ENCODE results near the gene MS4A4E.
"Not testable (repeated sequence)": the region's sequence is repeated elsewhere in the genome, so short reads cannot be mapped to it uniquely, and the experiment has no call there.

Gene MS4A4E

DNA sequence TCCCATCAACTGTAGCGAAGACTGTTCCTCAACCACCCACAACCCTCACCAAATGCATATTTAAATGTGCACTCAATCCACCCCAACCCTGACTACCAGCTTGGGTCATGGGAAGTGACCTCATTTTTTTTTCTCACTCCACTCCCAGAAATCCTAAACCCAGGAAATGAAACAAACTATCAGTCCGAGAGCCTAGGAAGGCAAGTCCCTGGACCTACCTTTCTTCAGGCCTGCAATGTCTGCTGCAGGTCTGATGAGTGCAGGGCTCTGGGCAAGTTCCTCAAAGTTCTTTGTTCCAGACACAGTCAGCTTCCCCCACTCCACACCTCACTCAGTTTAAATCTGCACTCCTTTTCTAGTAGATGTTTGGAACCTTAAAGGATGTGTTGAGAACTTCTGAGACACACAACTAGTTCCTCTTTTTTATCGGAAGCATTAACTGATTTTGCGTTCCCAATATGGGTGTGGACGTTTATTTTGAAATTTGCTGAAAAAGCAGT is at the start of gene MS4A4E:
TSS of gene MS4A4E (minus strand) at position 398 of the 500 bp plus-strand sequence. CDS start 13,082 bp downstream, outside the sequence.
- DNase-seq = no peak

DNA sequence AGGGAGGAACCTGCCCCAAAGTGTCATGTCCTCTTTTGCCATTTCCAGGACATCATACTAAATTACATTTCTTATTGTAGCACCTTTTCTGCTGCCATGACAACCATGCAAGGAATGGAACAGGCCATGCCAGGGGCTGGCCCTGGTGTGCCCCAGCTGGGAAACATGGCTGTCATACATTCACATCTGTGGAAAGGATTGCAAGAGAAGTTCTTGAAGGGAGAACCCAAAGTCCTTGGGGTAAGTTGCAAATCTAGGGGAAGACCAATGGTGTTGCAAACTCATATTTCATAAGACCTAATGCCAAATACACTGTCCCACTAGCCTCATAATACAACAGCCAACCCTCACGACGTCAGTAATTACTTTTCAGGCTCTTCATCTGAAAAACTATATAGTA is 49.2 kb upstream of the MS4A4E start:
- DNase-seq = no peak

DNA sequence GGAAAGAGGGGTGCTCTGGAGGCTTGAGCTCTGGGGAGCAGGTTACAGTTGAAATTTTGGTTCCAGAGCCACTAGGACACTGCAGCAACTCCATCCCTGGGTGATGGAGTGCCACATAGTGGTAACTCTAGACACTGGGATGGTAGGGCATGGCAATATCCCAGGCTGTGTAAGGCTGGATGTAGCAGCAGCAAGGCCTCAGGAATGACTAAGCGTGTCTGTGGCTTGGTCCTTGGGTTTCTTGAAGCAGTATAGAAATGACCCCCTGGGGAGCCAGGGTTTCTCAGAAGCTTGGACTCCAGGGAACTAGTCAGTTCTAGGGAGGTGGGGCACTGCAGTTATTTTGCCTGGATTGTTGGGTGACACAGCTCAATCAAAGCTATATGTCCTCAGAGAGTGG is 45.6 kb upstream of the MS4A4E start:
- DNase-seq = no peak

DNA sequence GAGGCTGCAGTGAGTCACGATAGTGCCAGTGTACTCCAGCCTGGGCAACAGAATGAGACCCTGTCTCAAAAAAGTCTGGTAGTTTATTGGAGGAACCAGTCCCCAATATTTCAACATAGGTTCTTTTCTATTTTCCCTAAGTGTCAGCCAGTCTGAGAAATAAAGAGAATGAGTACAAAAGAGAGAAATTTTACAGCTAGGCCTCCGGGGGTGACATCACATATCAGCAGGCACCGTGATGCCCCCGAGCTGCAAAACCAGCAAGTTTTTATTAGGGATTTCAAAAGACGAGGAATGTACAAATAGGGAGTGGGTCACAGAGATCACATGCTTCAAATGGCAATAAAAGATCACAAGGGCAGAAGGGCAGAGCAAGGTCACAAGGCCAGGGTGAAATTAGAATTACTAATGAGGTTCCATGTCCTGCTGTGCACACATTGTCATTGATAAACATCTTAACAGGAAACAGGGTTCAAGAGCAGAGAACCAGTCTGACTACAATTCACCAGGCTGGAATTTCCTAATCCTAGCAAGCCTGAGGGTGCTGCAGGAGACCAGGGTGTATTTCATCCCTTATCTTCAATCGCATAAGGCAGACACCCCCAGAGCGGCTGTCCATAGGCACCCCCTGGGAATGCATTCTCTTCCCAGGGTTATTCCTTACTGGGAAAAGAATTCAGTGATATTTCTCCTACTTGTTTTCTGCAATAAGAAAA is 42.6 kb upstream of the MS4A4E start:
- DNase-seq = not testable (repeated sequence)

DNA sequence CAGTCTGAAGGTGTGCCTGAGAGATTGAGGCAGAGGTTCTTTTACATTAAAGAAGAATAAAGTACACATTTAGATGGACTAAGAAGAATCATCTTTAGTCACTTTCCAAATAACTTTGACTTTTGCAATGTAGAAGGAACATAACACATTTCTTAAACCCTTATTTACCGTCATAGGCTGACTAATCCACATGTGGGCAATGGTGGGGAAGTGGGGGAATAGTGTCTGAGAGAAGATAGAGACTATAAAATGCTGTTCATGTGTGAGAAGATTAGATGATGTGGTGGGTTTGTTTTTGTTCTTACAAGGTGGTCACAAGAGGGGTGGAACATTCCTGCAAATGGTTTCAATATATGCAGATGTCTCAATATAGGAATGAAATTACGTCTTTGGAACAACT is 39.3 kb upstream of the MS4A4E start:
- no peak for DNase-seq

DNA sequence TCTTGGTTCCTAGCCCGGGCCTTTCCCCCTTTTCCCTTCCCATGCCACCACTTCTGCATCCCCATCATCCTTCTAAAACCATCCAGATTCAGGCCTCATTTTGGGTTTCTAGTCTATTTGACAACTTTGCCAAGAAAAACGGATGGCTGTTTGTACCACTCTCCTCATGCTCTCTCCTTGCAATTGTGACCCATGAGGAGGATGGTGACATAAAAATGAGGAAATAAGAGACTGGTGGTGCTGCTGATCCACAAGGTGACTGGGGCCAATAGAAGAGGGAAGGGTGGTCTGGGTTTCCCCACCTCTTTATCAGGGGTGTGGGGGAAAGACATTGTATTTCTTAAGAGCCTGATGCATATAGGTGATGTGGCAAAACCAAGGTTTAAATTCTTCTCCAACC is 38.5 kb upstream of the MS4A4E start:
- DNase-seq = no peak

DNA sequence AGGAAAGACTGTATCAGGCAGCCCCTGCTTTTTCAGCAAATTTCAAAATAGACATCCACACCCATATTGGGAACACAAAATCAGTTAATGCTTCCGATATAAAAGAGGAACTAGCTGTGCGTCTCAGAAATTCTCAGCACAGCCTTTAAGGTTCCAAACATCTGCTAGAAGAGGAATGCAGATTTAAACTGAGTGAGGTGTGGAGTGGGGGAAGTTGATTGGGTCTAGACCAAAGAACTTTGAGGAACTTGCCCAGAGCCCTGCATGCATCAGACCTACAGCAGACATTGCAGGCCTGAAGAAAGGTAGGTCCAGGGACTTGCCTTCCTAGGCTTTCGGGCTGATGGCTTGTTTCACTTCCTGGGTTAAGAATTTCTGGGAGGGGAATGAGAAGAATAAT is 37.5 kb upstream of the MS4A4E start, which contains the start of gene MS4A4A:
TSS of gene MS4A4A (plus strand) at position 255 of the 400 bp plus-strand sequence. CDS start at position 265, 10 bp downstream.
- DNase-seq = no peak

DNA sequence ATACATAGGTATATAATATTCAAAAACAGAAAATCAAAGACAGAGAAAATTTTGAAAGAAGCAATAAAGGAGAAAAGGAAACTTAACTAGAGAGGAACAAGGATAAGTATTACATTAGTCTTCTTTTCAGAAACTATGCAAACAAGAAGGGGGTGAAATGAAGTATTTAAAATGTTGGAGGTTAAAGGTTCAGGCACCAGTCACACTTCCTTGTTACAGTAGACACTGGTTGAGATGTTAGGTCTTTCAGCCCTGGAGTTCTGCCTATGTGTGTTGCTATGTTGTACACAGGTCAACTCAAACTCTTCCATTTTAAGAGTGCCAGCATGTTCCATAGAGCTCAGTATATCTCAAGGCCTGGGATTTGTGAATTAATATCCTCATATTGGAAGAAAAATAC is 31.5 kb upstream of the MS4A4E start:
- DNase-seq = no peak

DNA sequence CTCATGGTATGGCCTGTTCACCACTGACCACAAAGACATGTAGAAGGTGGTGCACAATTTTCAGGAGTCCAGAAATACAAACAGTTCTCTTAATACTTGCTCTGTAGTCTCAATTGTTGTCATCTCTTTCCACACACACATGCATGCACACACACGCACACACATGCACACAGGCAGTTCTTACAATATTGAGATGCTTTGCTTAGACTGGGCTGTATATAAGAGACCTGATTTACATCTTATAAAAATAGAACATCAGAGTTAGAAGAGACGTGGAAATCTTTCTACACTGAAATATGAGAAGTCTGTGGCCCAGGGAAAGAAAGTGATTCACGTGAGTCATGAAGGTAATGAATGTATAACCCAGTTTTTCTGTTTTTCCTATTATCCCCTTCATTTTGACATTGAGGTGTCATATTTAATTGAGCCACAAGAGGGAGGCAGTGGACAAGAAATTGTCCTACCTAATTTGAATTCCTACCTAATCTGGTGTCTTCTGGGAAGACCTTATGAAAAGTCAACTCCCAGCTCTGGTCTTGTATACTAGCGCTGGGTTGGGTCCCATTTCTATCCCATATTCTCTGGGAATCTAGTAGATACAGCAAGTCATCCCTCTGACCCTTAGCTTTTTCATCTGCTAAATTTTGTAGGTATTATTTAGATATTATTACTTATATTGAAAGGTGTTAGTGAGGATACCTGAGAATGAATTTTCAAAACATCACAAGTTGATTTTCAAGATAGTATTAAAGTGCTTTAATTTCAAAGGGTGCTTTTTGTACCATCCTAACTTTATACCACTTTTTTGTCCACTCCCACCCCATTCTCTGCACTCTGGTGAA is 22.7 kb upstream of the MS4A4E start:
- DNase-seq = no peak

DNA sequence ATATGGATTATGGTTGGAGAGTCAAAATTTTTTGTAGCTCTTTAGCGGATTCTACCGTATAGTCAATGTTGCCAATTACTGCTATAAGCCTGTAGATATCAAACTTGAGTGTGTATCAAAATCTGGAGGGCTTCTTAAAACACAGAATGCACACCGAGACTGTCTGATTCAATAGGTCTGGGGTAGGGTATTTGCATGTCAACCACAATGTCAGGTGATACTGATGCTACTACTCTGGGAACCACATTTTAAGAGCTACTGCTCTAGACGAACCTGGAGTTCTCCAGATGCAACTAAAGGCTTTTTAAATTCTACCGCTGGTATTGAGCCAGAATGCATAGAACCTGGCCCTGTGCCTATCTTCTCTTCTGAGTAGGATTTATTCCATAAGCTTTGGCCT is 21.7 kb upstream of the MS4A4E start:
- no peak for DNase-seq

DNA sequence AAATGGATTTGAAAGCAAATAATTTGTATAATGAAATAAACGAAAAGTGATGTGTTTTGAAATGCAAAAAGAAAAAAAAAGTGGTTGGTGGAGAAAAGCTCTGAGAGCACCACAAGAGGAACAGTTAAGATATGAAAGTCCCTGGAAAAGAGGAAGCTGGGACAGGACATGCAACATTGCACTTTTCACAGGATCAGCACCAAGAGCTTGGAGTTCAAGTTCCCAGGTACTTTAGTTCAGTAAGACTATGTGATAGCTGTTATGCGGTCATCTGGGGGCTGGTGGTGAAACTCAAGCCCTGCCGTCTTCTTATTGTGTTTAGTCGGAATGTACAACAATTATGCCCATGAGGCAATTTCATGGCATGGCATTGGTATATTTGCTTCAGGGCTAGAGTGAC is 20.5 kb upstream of the MS4A4E start:
- no peak for DNase-seq

DNA sequence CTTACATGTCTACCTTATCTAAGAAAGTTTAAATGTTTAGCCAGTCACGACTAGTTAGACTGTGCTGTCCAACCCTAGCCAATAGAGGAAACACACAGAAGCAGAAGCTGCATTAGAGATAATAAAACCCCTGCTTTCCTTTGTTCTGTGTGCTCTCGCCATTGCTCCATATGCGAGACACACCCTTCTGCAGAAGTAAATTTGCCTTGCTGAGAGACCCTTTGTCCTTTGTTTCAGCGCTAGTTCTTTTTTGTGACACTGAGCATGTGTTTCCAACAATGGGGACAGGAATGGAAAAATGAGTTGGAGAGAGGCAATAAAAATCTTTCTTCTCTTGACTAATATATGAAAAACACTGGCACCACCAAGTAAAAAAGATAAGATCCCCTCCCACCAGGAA is 18.1 kb upstream of the MS4A4E start:
- no peak for DNase-seq

DNA sequence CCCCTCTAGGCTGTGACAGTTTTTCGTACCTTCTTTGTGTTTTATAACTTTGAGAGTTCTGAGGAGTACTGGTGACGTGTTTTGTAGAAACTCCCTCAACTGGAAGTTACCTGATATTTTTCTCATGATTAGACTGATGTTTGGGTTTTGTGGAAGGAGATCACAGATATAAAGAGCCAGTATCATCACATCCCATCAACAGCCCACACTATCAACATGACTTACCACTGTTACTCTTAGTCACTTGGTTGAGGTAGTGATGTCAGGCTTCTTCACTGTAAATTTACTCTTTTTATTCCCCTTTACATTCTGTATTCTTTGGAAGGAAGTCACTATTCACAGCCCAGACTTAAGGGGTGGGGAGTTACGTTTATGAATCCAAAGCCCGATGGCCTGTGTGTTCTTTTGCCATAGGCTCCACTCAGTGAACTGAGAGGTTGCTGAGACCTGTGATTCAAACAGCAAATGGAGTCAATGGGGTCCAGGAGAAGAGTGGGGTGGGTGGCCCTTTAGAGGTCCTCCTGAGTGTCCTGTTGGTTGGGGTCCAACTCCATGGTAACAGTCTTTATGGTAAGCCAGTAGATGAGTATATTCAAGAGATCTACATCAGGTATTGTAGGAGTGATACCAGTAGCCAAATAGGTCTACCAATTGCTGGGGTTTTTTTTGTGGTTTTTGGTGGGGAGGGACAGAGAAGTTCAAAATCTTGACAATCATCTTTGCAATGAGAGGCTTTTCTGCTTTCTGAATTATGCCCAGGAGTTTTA is 15.2 kb upstream of the MS4A4E start:
- no peak for DNase-seq

DNA sequence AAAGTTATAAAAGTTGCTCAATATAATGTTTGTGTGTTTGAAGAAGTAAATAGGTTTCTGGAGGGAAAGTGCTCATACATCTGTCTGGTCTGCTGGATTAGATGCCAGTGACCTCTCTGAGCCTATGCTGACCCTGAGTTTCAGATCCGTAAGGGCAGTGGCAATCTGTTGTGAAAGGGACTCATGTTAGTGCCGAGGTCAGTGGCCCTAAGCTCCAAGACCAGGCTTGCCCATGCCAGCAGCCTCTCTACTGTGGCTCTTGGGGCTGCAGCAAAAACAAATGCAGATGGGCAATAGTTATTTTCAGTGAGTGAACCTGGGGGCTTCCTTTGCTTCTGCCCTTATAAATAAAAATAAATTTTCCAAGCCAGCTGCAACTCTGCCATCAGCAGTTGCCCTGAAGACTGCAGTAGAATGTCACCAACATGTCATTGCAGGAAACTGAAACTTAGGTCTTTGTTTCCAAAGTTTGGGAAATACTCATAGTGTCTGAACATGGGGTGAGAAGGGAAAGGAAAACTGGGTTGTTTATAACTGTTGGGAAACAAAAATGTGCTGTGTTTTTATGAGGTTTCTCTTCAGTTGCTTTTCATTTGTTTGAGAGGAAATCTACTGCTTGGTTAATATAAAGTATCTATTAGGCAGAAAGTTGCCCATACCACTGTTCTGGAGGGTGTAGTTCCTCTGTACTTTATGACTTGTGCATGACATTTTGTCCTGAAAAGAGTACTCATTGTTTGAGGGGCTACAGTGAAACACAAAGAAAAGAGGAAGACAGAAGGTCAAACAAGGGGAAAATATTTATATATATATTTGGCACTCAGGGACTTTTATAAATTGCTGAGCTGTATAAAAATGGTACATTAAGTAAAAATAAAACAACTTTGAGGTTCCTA is 9.5 kb upstream of the MS4A4E start:
- DNase-seq = no peak

DNA sequence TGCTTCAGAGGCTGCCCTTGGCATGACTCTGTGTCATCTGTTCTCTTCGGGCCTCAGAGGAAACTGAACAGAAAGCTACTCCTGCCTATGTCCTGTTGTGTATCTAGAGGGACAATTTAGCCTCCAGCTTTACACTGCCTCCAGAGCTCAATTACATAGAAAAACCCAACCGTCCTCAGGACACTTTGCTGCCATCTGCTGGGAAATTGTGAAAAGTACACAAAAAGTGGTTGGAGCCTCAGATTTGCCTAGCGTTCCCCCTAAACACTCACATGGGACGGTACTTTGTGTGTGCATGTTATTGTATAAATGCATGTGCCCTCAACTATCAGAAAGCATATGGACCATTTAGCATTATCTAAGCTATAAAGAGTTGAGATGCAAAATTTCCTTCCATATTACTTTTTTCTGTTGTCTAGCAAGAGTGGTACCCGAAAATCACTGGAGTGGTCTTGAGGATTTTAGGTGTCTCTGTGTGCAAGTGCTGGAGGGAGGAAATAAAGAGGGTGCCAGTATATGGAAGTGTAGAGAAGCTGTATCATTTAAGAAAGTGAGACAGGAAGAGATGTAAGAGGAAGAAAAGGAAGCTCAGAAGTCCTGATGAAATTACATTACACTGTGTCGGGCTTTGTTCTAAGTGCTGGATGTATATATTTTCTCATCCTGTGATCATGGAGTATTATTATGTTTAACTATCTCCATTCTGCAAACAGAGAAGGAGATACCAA is 8.7 kb upstream of the MS4A4E start:
- DNase-seq = no peak

DNA sequence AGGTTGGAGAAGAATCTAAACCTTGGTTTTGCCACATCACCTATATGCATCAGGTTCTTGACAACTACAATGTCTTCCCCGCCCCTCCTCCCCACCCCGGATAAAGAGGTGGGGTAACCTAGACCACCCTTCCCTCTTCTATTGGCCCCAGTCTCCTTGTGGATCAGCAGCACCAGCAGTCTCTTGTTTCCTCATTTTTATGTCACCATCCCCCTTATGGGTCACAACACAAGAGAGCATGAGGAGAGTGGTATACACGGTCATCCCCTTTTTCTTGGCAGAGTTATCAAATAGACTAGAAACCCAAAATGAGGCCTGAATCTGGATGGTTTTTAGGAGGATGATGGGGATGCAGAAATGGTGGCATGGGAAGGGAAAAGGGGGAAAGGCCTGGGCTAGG is 1.2 kb downstream of the MS4A4E start:
- DNase-seq = no peak

DNA sequence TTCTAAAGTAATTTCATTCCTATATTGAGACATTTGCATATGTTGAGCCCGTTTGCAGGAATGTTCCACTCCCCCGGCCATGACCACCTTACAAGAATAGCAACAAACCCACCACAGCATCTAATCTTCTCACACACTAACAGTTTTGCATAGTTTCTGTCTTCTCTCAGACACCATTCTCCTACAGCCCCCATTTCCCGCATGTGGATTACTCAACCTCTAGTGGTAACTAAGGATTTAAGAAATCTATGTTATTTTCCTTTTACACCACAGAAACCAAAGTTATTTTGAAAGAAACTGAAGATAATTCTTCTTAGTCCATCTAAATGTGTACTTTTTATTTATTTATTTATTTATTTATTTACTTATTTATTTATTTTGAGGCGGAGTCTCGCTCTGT is 2.3 kb downstream of the MS4A4E start:
- no peak for DNase-seq

DNA sequence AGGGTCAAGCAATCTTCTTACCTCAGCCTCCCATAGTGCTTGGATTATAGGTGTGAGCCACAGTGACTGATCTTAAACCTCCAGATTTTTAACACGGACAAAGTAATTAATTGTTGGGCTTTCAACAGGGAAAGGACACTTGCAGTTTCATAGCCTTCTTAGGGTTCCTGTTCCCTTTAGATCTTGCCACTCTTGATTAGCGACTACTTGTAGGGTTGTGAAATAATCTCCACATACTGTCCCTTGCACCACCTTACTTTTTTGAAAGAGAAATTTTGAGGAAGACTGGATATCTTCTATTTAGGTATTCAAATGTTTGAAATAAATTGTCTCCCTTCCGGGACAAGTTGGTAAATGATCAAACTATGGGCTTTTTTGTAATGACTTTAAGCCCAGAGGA is 7.6 kb downstream of the MS4A4E start:
- no peak for DNase-seq

DNA sequence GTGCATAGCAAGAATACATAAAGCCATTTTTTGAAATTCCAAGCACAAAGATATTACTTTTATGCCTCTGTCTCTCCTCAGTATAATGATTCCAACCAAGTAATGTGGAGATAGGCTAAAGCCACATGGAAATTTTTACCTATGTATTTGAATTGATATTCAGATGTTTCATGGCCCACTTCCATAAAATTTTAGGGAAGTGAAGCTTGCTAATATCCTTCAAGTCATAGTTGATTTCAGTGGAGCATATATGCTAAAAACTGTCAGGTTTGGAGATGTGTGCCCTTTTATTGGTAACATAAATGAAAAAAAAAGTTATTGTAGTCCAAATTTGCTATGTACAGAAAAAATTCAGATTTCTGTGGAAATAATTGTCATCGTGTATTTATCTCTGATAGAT is 12.3 kb downstream of the MS4A4E start:
- no peak for DNase-seq

DNA sequence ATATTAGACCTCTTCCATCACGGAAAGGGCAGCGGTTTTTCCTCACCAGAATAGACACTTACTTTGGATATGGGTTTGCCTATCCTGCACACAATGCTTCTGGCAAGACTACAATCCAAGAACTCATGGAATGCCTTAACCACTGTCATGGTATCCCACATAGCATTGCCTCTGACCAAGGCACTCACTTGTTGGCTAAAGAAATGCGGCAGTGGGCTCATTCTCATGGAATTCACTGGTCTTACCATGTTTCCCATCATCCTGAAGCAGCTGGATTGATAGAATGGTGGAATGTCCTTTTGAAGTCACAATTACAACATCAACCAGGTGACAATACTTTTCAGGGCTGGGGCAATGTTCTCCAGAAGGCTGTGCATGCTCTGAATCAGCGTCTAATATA is 20.8 kb downstream of the MS4A4E start:
- no peak for DNase-seq

DNA sequence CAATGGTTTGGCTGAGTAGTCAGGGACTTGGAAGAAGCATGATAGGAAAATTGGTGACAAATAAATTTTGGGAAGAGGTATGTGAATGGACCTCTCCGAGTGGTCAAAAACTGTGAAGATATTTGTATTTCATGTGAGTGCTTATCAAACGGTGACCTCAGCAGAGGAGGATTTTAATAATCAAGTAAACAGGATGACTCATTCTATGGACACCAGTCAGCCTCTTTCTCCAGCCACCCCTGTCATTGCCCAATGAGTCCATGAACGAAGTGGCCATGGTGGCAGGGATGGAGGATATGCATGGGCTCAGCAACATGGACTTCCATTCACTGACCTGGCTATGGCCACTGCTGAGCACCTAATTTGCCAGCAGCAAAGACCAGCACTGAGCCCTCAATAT is 21.2 kb downstream of the MS4A4E start:
- DNase-seq = no peak

DNA sequence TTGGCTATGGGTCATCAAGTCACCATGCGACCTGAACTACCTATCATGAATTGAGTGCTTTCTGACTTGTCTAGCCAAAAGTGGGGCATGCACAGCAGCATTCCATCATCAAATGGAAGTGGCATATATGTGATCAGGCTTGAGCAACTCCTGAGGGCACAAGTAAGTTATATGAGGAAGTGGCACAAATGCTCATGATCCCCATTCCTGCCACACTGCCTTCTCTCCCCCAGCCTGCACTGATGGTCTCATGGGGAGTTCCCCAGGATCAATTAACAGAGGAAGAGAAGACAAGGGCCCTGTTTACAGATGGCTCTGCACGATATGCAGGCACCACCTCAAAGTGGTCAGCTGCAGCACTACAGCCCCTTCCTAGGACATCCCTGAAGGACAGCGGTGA is 21.8 kb downstream of the MS4A4E start:
- no peak for DNase-seq

Data from NCI-H187 treated with DMSO at 0.1 percent for 48 hours (cell line).